CD1c-positive myeloid dendritic cell (primary cell): ENCODE measurements around the gene CT45A8.
"Not testable (repeated sequence)": the region's sequence is repeated elsewhere in the genome, so short reads cannot be mapped to it uniquely, and the experiment has no call there.

Source experiments
- DNase-seq: peaks from one replicate; pipeline ENCODE4 v3.0.0-alpha.2; 2016; ENCODE audit errors: extremely low spot score

The CT45A8 gene

DNA sequence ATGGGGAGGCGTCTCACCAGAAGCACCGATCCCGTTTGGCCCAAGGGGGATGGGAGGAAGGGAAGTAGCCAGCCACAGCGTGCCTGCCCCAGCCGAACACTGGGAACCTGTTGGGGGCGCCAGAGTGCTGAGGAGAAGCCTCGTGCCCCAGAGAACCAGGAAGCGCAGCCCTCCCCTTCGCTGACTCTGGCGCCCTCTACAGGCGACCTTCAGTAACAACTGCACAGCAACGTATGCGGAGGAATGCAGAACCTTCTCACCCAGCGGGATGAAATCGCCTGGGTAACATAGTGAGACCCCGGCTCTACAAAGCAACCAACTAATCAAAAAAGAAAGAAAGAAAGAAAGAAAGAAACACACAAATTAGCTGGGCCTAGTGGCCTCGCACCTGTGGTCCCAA is at the start of gene CT45A8:
Gene CT45A8, minus strand, starts transcription at position 101 of the 400 bp plus-strand sequence. CDS start 3,755 bp downstream, outside the sequence.
- not testable (repeated sequence) for DNase-seq

GRCh38 chrX:135893294-135893817 is 39.0 kb upstream of the CT45A8 start, which contains the start of the genes CT45A10 and SAGE1:
Gene CT45A10, minus strand, starts transcription at chrX:135893444. Its CDS starts 8,100 bp downstream, at chrX:135885344.
Gene SAGE1, plus strand, starts transcription at chrX:135893716. Its CDS starts 2,527 bp downstream, at chrX:135896243.
- no peak for DNase-seq

GRCh38 chrX:135892781-135893180 is 38.4 kb upstream of the CT45A8 start:
- DNase-seq, result no peak

GRCh38 chrX:135890087-135890585 is 35.8 kb upstream of the CT45A8 start:
- no peak for DNase-seq

DNA sequence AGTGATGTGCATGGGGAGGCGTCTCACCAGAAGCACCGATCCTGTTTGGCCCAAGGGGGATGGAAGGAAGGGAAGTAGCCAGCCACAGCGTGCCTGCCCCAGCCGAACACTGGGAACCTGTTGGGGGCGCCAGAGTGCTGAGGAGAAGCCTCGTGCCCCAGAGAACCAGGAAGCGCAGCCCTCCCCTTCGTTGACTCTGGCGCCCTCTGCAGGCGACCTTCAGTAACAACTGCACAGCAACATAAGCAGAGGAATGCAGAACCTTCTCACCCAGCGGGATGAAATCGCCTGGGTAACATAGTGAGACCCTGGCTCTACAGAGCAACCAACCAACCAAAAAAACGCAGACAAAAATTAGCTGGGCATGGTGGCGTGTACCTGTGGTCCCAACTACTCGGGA is 34.6 kb upstream of the CT45A8 start:
- not testable (repeated sequence) for DNase-seq

DNA sequence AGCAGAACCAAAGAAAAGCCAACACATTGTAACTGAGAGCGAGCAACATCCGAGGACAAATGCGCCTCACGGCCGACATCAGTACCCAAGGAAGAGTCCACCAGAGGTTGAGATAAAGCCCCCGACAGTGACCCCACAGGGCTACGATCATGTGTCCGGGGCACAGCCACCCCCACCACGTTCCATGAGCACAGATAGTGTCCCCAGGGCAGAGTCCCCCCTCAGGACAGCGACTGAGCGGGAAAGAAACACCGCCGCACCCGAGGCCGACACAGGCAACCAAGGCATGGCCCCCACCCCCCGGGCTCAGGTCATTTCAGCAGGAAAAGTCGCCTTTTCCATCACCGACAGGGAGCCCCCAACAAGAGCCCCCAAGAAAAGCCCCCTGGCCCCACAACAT is 33.9 kb upstream of the CT45A8 start:
- DNase-seq, result not testable (repeated sequence)

GRCh38 chrX:135882741-135883140 is 28.4 kb upstream of the CT45A8 start:
- DNase-seq, result not testable (repeated sequence)

DNA sequence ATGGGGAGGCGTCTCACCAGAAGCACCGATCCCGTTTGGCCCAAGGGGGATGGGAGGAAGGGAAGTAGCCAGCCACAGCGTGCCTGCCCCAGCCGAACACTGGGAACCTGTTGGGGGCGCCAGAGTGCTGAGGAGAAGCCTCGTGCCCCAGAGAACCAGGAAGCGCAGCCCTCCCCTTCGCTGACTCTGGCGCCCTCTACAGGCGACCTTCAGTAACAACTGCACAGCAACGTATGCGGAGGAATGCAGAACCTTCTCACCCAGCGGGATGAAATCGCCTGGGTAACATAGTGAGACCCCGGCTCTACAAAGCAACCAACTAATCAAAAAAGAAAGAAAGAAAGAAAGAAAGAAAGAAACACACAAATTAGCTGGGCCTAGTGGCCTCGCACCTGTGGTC is 17.4 kb upstream of the CT45A8 start, which contains the start of gene CT45A9:
Gene CT45A9, minus strand, starts transcription at position 101 of the 400 bp plus-strand sequence. CDS start 3,751 bp downstream, outside the sequence.
- not testable (repeated sequence) for DNase-seq

DNA sequence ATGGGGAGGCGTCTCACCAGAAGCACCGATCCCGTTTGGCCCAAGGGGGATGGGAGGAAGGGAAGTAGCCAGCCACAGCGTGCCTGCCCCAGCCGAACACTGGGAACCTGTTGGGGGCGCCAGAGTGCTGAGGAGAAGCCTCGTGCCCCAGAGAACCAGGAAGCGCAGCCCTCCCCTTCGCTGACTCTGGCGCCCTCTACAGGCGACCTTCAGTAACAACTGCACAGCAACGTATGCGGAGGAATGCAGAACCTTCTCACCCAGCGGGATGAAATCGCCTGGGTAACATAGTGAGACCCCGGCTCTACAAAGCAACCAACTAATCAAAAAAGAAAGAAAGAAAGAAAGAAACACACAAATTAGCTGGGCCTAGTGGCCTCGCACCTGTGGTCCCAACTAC is 17.2 kb downstream of the CT45A8 start, which contains the start of gene CT45A7:
Gene CT45A7, minus strand, starts transcription at position 101 of the 400 bp plus-strand sequence. CDS start 3,747 bp downstream, outside the sequence.
- not testable (repeated sequence) for DNase-seq

DNA sequence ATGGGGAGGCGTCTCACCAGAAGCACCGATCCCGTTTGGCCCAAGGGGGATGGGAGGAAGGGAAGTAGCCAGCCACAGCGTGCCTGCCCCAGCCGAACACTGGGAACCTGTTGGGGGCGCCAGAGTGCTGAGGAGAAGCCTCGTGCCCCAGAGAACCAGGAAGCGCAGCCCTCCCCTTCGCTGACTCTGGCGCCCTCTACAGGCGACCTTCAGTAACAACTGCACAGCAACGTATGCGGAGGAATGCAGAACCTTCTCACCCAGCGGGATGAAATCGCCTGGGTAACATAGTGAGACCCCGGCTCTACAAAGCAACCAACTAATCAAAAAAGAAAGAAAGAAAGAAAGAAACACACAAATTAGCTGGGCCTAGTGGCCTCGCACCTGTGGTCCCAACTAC is 34.4 kb downstream of the CT45A8 start, which contains the start of gene CT45A2:
Gene CT45A2, minus strand, starts transcription at position 101 of the 400 bp plus-strand sequence. CDS start 3,747 bp downstream, outside the sequence.
- DNase-seq, result not testable (repeated sequence)

DNA sequence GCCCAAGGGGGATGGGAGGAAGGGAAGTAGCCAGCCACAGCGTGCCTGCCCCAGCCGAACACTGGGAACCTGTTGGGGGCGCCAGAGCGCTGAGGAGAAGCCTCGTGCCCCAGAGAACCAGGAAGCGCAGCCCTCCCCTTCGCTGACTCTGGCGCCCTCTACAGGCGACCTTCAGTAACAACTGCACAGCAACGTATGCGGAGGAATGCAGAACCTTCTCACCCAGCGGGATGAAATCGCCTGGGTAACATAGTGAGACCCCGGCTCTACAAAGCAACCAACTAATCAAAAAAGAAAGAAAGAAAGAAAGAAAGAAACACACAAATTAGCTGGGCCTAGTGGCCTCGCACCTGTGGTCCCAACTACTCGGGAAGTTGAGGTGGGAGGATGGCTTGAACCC is 51.7 kb downstream of the CT45A8 start, which contains the start of gene CT45A6:
Gene CT45A6, minus strand, starts transcription at position 101 of the 400 bp plus-strand sequence. CDS start 3,794 bp downstream, outside the sequence.
- DNase-seq, result not testable (repeated sequence)
